GM19239 (cell line): ENCODE results near the gene OR4C5.
"Not testable (repeated sequence)": the region's sequence is repeated elsewhere in the genome, so short reads cannot be mapped to it uniquely, and the experiment has no call there.

Experiments
- DNase-seq: peaks from one replicate; pipeline ENCODE4 v3.0.0; 2011; ENCODE audit warnings: low spot score; ENCODE audit not compliant: insufficient read length
- FAIRE-seq: peaks from 2 replicates; lab custom pipeline; 2011; peaks lifted over from hg19 to GRCh38; lab: Jason Lieb, UNC

Gene OR4C5

GRCh38 chr11:48366365-48366764 lies at the start of gene OR4C5:
OR4C5 (minus strand) TSS chr11:48366465; CDS start chr11:48366465, 0 bp downstream.
- FAIRE-seq (no peak), DNase-seq (no peak)

DNA sequence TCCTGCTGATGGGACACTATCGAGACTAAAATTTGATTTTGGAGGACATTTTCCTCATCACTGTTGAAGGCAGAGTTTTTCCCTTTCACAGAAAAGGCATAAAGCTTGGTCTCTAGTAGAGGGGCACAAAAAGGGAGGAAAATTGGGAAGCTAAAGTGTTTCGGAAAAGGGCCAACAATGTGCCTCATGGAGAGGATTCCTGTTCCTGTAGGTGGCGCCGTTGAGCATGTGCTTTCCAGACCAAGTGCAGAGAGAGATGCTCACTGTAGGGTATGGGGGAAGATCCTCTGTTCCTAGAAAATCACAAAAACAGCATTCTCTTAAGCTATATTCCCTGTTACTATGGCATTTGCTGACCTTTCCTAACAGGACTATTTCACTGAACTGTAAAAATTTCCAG lies 18.4 kb upstream of the OR4C5 start:
- FAIRE-seq (no peak), DNase-seq (no peak)

- not testable (repeated sequence) for DNase-seq, FAIRE-seq
Observed at GRCh38 chr11:48384151-48384550, 17.9 kb upstream of the OR4C5 start.

GRCh38 chr11:48361289-48361688 lies 5.0 kb downstream of the OR4C5 start:
- not testable (repeated sequence) for FAIRE-seq, DNase-seq

DNA sequence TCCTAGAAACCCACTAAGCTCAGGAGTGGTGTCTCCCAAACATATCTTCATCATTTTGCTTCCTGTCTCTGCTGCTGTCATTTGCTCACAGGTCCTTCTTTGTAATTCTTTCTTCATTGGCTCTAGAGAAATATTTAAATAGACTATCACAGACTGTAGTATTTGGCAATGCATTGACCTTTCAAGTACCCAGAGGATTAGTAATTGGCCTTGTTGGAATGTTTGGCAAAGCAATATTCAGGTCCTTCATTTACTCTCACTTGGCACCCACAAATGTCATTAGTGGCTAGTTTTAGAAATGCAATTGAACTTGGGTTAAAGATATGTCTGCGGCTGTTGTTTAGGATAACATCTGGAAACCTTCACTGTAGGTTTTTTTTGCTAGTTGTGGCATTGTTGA lies 11.6 kb downstream of the OR4C5 start:
- DNase-seq, result no peak
- no peak for FAIRE-seq

DNA sequence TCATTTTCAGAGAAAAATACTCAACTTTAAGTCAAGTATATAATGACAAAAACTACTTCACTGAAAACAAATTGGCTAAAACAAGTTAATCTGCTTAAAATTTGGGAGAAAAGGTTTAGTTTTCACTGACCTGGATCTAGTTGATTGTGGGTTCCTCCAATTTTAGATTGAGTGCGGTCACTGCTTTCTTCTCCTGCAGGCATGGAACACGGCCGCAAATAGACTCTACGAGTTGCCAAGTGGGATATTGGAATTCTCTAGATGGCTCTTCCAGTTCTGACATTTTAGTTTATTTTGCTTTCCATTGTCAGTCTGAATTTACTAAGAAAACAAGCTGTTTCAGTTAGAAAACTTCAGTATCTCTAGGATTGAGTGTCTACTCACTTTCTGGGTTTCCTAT lies 12.3 kb downstream of the OR4C5 start:
- FAIRE-seq, result no peak
- DNase-seq, result no peak

DNA sequence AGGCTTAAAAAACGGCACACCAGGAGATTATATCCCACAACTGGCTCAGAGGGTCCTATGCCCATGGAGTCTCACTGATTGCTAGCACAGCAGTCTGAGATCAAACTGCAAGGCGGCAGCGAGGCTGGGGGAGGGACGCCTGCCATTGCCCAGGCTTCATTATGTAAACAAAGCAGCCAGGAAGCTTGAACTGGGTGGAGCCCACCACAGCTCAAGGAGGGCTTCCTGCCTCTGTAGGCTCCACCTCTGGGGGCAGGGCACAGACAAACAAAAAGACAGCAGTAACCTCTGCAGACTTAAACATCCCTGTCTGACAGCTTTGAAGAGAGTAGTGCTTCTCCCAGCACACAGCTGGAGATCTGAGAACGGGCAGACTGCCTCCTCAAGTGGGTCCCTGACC lies 20.0 kb downstream of the OR4C5 start:
- not testable (repeated sequence) for DNase-seq, FAIRE-seq

- DNase-seq, FAIRE-seq: not testable (repeated sequence)
Observed at GRCh38 chr11:48342505-48342904, 23.8 kb downstream of the OR4C5 start.

- FAIRE-seq (no peak), DNase-seq (no peak)
Observed at GRCh38 chr11:48341466-48341865, 24.8 kb downstream of the OR4C5 start.

GRCh38 chr11:48324620-48325019 lies 41.6 kb downstream of the OR4C5 start, which contains the start of gene OR4C3:
OR4C3 (plus strand) TSS chr11:48324920; CDS start chr11:48325022, 102 bp downstream.
- not testable (repeated sequence) for FAIRE-seq

GRCh38 chr11:48319813-48320212 lies 46.5 kb downstream of the OR4C5 start:
- not testable (repeated sequence) for FAIRE-seq, DNase-seq

More at GRCh38 chr11:48324620-48325019, 41.6 kb downstream of the OR4C5 start, which contains the start of gene OR4C3:
- DNase-seq, result not testable (repeated sequence)
